HG03039 (cell line): ENCODE results near the gene FABP7.
A peak's percentile ranks its signal among the peaks of the same experiment; 100 is the strongest.

ENCODE experiments used
- ATAC-seq: cut with Tn5 transposase; IDR thresholded peaks from one replicate; pipeline ENCODE4 v1.9.1; 2021; ENCODE audit warnings: mild to moderate bottlenecking, moderate library complexity; ENCODE audit not compliant: unreplicated experiment

FABP7 gene

DNA sequence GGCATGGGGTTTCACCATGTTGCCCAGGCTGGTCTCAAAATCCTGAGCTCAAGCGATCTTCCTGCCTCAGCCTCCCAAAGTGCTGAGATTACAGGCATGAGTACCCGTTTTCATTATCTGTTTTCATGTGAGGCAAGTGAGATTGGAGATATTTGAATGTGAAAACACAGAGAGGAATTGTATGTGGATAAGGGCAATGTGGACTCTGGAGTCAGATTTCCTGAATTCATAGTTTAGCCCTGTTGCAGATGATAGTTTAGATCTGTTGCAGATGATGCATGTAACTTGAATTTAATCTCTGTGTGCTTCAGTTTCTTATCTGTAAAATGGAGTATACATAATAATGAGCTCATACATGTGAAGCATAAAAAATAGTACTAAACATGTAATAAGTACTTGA, 13.2 kb downstream of the FABP7 start:
- no peak for ATAC-seq

DNA sequence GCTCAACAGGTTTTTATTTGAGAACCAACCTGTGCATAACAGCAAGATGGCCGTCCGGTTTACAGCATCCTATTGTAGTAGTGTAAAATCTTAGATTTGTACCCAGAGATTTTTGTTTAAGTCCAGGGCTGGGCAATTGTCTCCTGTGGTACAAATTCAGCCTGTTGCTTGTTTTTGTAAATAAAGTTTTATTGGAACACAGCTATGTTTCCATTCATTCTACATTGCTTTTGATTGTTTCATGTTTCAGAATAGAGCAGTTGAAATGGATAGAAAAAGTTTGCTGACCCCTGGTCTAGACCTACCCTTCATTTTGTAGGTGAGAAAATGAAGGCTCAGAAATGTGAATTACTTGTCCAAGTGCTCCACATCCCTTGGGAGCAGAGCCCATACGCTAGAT, 18.0 kb downstream of the FABP7 start:
- no peak for ATAC-seq

DNA sequence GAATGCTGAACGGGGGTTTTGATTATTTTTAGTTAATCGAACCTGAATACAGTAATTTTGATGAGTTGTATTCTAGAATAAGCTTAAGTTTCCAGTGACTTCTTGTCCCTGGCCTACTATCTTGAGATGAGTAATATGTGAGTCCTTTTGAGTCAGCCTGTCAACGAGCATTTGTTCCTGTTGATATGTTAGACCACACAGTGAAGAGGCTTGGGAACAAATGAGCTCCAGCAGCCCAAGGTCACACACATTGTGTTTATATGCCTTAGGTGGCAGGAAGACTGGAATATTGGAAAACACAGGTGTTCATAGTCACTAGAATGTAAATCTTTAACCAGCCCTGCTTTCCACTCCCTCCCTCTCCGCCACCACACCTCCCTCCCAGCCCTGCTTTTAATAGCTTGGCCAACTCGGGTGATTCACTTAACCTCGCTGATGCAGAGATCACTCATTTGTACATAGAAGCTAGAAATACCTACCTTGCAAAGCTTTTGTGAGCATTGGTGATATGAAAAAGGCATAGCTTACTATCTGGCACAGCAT, 18.7 kb downstream of the FABP7 start:
- ATAC-seq: peak; percentile 93

DNA sequence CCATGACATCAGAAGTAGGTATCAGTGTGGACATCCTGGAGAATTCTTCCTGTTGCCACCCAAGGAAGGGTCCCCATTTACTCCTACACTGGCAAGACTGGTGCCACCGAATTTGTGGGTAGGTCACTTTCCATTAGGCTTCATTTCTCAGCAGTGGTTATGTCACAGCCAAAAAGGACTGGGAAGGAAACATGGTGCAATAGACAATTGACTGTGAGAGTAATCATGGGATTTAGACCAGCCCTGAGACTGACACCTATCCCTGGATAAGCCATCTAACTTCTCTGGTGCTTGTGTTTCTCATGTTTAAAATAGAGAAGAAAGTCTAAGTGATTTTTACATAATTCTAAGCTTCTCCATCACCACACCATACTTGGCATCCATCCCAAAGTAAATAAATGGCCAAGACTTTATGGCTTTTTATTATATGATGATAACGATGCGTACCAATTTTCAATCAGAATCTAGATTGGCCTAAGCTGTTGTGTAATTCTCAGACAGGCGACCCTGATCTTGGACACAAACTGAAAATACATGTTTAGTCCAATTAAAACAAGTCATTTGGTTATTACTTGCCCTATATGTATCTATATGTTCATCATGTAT, 19.7 kb downstream of the FABP7 start:
- ATAC-seq: no peak

DNA sequence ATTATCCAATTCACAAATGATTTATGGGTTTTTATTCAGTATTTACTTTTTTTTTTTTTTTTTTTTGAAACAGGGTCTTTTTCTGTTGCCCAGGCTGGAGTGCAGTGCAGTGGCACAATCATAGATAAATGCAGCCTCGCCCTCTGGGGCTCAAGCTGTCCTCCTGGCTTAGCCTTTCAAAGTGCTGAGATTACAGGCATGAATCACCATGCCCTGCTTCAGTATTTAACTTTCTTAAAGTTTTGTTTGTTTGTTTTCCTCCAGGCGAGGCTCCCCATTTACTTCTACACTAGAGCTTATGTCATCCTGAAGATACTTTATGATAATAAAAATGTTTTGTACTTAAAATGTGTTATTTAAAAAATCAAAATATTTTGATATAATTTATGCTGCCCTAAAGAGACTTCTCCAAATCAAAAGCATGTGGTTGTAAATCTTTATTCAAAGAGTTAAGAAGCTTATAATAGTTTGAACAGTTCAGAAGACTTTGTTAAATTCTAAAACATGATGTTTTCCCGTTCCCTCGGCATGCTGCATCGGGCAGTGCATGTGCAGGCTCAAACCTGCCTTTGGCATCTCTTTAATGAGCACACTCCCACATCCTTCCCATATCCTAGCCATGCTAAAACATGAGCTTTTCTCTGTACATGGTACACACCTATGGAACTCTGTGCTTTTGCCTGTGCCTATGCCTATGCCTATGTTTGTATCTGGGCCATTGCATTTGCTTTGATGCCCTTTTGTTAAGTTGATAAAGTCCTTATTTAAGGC, 20.6 kb downstream of the FABP7 start:
- no peak for ATAC-seq

DNA sequence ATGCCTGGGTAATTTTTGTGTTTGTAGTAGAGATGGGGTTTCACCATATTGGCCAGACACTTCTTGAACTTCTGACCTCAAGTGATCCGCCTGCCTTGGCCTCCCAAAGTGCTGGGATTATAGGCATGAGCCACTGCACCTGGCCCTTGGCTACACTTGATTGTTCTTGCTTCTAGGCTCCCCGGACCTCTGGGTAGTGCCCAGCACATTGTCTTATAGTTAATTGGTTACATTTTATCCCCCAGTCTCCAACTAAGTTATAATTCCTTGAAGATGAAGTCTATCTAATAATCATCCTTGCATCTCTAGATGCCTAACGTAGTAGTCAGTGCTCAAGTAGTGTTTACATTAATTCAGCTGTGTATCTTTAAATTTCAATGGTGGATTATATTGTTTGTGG, 21.4 kb downstream of the FABP7 start:
- ATAC-seq: no peak

DNA sequence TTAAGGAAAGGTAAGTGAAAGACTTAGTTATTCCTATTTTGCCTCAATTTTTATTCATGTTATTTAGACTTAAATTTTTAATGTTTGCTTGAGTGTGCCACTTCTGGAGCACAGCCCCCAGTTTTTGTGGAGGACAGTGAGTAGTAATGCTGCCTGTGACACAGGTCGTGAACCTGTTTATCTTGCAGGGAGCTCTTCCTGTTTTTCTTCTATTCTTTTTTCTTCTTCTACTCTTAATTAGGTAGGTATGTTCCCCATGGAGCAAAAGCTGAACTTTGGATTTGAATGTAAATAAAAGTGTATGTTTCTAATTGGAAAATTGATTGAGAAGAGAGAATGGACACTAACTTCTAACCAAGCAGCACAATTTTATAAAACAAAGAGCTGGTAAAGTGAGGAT, 21.9 kb downstream of the FABP7 start:
- ATAC-seq: no peak

DNA sequence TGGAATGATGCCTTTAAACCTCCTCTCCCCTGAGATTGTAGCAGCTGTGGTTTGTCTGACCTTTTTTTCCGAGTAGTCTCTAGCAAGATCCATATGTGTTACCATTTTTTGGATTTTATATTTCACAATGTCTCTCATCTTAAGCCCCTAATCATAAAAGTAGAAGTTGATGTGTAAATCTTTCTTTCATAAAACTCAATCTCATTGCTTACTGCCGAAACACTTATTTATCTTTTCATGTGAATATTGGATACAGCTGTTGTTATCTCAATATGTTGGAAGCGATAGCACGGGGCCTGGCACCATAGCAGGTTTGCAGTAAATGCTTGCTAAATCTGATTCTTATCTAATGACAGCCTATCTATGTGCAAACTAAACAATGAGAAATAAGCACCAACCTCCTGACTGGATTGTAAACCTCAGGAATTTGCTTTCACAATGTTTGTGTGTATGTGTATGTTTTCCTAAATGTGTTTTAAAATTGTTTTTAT, 23.7 kb downstream of the FABP7 start:
- no peak for ATAC-seq

DNA sequence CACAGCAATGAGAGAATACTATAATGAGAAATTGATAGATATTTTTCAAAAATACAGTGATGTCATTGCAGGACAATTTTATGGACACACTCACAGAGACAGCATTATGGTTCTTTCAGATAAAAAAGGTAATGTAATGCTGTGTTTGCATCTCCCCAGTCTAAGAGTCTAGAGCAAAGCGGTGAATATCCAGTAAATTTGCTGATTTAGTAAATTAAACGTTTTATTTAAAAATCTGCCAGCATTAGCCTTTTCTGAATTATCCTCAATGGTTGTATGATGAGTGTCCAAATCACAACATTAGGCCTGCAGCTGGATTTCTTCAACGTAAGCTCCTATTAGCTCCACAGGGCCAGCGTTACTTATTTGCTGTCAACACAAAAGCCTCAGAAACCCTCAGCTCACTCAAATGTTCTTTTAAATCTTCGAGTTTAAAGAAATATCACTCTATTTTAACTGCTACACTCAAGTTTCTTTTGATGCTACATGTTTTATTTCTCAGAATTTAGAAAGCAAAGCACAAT, 25.5 kb downstream of the FABP7 start:
- no peak for ATAC-seq

DNA sequence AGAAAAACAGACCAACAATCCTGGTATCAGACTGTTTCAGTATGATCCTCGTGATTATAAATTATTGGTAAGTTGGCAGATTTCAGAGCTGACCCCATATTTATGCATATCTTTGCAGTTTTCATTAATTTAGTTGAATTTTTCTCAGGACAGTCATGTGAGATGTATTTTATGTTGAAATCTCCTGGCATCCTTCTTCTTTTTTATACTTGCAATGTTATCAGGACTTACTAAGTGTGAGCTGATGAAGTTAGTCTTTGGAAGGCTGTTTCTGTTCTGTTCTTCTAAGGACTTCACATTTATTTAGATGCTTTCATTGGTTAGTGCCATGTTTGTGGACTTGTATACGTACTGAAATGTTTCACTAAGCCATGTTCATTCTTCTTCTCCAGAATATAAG, 26.8 kb downstream of the FABP7 start:
- ATAC-seq: no peak

DNA sequence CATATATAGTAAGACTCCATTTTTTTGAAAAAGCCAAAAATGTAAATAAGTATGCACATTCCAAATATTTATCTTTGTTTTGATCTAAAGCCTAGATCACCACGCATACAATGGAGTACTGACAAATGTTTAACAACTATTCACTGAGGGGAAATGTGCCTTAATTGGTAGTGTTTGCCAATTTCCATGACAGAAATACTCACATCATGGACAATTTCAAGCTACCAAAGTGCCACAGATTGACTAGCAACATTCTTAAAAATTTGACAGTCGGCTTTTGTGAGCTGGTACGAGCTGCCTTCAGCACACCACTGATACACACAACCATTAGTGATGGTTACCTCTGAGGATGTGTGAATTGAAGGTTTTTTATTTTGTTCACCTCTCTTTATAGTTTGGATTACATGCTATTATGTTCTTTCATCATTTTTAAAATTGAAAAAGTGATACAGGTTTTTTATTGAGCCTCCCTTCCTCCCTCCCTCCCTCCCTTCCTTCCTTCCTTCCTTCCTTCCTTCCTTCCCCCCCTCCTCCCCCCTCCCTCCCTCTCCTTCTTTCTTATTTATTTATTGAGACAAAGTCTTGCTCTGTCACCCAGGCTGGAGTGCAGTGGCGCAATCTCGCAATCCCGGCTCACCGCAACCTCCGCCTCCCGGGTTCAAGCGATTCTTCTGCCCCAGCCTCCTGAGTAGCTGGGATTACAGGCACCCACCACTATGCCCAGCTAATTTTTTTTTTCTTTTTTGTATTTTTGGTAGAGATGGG, 28.8 kb downstream of the FABP7 start:
- ATAC-seq: no peak

DNA sequence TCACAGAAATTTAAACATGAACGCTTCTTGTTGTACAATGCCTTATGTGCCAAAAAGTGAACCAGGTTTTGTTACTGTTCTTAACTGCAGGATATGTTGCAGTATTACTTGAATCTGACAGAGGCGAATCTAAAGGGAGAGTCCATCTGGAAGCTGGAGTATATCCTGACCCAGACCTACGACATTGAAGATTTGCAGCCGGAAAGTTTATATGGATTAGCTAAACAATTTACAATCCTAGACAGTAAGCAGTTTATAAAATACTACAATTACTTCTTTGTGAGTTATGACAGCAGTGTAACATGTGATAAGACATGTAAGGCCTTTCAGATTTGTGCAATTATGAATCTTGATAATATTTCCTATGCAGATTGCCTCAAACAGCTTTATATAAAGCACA, 29.5 kb downstream of the FABP7 start:
- ATAC-seq: no peak

DNA sequence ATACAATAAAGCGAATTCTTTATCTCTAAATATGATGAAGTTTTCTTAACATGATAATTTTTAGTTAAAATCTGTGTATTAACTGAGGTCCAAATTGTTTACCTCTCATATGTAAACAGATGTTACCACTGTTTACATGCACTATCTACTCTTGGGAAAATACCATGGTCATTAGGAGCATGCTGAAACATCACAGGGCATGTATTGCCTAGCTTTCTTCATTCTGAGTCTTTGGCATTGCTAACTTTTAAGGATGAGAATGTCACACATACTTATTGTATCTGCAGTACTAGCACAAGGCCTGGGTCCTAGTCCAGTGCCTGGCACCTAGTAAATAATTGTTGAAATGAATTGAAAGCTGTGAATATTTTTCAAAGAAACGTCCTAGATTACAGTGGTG, 30.2 kb downstream of the FABP7 start:
- ATAC-seq: no peak

DNA sequence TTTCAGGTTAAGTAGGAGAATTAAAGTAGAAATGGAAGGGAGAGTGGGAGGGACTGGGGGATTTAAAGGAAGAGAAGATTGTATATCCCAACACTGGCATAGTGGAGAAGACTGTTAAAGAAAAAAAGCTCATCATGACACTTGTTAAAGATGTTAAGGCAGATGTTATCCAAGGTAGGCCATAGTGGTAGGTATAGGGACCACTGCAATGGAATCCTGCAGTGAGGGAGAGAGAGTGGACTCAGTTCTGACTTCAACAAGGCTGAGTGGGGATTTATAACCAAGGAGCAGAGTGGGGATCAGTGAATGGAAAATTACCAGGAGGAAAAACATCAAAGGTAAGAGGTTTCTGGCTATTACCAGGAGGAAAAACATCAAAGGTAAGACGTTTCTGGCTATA, 30.7 kb downstream of the FABP7 start:
- ATAC-seq: no peak

DNA sequence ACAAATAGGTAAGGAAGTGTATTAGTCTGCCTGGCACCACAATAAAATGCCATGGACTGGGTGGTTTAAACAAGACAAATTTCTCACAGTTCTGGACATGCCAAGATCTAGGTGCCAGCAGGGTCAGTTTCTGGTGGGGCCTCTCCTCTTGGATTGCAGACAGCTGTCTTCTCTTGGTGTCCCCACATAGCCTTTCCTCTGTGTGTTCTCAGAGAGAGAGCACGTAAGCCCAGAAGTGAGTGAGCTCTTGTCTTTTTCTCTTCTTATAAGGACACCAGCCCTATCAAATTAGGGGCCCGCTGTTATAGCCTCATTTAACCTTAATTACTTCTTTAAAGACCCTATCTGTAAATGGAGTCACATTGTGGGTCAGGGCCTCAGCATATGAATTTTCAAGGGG, 37.8 kb downstream of the FABP7 start:
- no peak for ATAC-seq

DNA sequence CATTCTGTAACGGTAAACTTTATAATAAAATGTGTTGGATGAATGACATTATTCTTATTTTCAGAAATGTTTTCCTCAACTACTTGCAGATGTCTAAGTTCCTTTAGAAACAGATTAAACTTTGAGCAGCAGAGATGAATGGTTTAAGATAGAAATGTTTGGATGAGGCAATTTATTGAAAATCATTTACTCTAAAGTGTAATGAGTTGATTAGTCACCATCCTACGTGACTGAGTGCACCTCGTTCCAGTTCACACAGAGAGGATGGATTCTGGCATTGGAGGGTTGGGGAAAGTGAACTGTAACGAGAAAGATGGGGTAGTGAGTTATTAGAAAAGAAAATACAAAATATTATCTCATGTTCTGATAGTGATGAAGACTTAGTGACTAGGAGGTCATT, 38.2 kb downstream of the FABP7 start:
- no peak for ATAC-seq

DNA sequence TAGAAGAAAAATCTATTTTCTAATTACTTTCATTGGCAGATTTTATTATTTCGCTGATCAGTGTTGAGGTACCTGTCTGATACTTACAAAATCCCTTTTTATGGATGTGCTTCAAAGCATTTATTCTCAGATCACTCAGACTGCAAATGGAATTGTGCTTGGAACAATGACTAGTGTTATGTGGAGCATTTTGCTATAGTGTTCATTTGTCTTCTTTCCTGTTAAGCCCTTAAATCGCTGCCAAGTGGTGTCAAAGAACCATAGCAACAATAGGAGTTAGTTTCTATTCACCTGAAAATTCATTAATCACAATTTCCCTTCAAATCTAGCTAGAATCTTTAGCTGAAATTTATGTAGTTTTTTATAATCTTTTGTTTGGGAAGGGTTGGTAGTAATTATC, 39.4 kb downstream of the FABP7 start:
- no peak for ATAC-seq

DNA sequence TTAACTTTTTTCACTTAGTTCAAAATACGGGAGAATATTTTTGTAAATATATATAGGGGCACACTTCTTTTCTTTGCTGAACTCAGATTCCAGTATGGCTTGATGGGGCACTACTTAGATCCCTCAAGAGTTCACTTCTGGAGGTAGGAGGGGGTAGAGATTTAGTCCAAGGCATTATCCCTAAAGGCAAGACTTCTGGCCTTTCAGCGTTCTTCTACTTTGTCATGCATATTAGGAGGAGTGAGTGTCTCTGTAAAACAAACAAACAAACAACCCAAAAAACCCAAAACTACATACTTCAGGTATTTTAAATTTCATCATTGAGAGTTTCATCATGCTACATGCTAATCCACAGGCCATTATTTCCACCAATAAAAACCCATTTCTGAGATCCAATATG, 41.6 kb downstream of the FABP7 start:
- no peak for ATAC-seq

DNA sequence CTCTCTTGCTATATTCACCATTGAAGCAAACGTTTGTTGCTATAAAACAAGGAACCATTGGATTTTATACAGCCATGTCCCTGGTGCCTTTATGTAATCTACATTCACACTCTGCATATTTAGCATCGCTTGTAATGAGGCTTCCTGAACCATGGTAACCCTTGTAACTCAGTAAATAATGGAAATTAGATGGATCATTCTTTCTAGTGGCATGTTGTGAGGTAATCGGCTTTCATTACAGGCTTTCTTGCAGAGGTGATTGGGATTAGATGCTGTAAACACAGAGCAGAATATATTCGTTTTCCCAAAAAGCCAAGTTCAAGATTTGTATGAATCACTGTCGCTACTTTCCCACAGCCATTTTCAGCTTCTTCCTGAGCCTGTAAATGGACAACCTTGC, 45.6 kb downstream of the FABP7 start:
- no peak for ATAC-seq

DNA sequence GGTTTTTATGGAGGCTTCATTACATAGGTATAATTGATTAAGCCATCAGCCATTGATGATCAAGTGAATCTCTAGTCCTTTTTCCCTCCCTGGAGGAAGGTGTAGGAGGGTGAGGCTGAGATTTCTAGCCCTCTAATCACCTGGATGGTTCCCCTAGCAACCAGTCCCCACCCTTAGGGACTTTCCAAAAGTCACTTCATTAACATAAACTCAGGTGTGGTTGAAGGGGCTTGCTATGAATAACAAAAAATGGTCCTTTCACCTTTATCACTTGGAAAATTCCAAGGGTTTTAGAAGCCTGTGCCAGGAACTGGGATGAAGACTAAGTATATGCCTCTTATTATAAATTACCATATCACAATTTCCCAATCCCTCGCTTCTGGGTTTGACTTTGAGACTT, 49.9 kb downstream of the FABP7 start:
- no peak for ATAC-seq

DNA sequence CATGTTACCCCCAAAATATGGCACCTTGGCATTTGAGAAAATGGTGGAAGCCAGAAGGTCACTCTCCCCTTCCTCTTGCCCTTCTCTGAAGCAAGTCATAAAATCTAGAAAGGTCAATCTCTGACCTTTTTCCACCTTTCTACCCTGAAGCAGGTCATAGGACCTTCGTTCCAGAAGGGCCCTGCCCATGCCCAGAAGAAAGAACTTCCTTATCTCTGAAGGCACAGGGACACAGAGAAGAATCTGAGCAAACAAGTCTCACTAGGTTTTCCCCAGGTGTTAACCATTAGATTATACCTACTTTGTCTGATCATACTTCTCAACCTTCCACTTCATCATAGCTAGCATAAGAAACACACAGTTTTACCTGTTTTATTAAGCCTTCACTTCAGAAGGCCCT, 52.0 kb downstream of the FABP7 start:
- ATAC-seq: no peak

DNA sequence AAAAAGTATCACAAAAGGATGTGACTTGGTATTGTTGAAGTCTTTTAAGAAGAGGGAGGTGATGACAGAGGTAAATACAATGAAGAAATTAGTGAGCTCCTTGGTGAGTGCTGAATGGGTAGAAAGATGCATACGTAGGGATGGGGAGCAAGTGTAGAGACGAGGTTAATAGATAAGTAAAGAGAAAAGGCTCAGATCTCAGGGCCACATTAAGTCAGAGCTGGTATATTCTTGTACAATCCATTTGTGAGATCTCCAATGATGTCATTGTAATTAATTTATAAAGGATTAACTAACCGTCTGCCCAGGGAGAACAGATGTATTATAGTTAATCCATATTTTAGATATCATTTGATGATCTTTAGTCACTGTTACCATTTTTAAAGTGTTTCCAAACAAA, 52.9 kb downstream of the FABP7 start:
- no peak for ATAC-seq
